Stomach smooth muscle (tissue), 2 donors: ENCODE data around the gene COL24A1.
"Not testable (repeated sequence)": the region's sequence is repeated elsewhere in the genome, so short reads cannot be mapped to it uniquely, and the experiment has no call there.

Source experiments
- H3K27ac ChIP-seq: one replicate; pipeline ENCODE4 v1.7.0; 2013; ENCODE audit warnings: mild to moderate bottlenecking, low read length, inconsistent platforms
- H3K27me3 ChIP-seq, 2 donors: one replicate each; pipeline ENCODE4 v1.7.0; 2013; ENCODE audit warnings: low read length in 2 of 2; ENCODE audit not compliant: insufficient read depth in 2 of 2, control insufficient read depth in 1 of 2
- H3K36me3 ChIP-seq, 2 donors: one replicate each; pipeline ENCODE4 v1.7.0; 2013; ENCODE audit warnings: low read length in 2 of 2; ENCODE audit not compliant: control insufficient read depth in 2 of 2, insufficient read depth in 2 of 2
- H3K4me1 ChIP-seq: one replicate; pipeline ENCODE4 v1.7.0; 2013; ENCODE audit warnings: low read length; ENCODE audit not compliant: control insufficient read depth, insufficient read depth
- H3K4me3 ChIP-seq, 2 donors: one replicate each; pipeline ENCODE4 v1.7.0; 2013; ENCODE audit warnings: low read length in 2 of 2
- H3K9ac ChIP-seq, 2 donors: one replicate each; pipeline ENCODE4 v1.7.0; 2013; ENCODE audit warnings: low read length in 2 of 2, mild to moderate bottlenecking in 1 of 2
- H3K9me3 ChIP-seq, 2 donors: one replicate each; pipeline ENCODE4 v1.7.0; 2013; ENCODE audit warnings: low read length in 2 of 2; ENCODE audit not compliant: control insufficient read depth in 2 of 2
- donor health status: healthy.
- donor health status: Pancreatic carcinoma.

COL24A1 gene

DNA sequence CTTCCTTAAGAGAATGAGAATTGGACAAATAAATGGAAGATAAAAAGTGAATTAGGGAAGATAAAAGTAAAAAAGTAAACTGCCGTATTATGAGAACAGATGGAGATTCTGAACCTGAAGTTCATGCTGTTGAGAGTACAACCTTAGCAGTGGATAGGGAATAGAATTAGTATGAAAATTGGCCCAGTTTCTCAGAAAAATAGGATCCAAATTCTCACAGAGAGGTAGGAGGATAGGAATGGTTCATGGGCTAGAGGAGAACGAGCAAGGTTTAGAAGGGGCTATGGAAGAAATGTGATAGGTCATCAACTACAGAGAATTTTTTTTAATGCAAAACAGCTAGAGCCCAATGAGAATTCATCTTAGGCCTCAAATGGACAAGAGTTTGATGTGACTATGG, 42.3 kb downstream of the COL24A1 start:
- no peak overlapping the region for H3K4me3 ChIP-seq
- H3K4me1 ChIP-seq: no peaks in the 10 kb centered on the region
- H3K9me3 ChIP-seq: no peaks in the 10 kb centered on the region
- H3K27me3 ChIP-seq: no peaks in the 10 kb centered on the region
- H3K27ac ChIP-seq: no peak overlapping the region
- no peak overlapping the region for H3K9ac ChIP-seq
- no peaks in the 10 kb centered on the region for H3K36me3 ChIP-seq

DNA sequence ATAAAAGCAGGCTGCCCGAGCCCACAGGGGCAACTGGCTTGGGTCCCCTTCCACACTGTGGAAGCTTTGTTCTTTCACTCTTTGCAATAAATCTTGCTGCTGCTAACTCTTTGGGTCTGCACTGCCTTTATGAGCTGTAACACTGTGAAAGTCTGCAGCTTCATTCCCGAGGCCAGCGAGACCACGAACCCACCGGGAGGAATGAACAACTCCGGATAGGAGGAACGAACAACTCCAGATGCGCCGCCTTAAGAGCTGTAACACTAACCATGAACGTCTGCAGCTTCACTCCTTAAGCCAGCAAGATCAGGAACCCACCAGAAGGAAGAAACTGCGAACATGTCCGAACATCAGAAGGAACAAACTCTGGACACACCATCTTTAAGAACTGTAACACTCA, 45.0 kb downstream of the COL24A1 start:
- H3K27ac ChIP-seq, H3K4me3 ChIP-seq, H3K9ac ChIP-seq, H3K27me3 ChIP-seq, H3K36me3 ChIP-seq, H3K9me3 ChIP-seq, H3K4me1 ChIP-seq: not testable (repeated sequence)

GRCh38 chr1:86110451-86111129, 46.0 kb downstream of the COL24A1 start:
- Histone ChIP-seq H3K9me3 (no peaks in the 10 kb centered on the region), H3K4me3 (no peak overlapping the region), H3K9ac (no peak overlapping the region), H3K36me3 (no peaks in the 10 kb centered on the region), H3K27ac (no peak overlapping the region), H3K27me3 (no peaks in the 10 kb centered on the region), H3K4me1 (no peaks in the 10 kb centered on the region)

- Histone ChIP-seq H3K9me3 (no peaks in the 10 kb centered on the region), H3K4me3 (no peak overlapping the region), H3K27me3 (no peaks in the 10 kb centered on the region), H3K27ac (no peak overlapping the region), H3K4me1 (no peaks in the 10 kb centered on the region), H3K9ac (no peak overlapping the region), H3K36me3 (peaks cover 0 to 3% of the 10 kb centered on the region in 2 donors)
These were observed 51.1 kb downstream of the COL24A1 start for GRCh38 chr1:86105533-86105866.

DNA sequence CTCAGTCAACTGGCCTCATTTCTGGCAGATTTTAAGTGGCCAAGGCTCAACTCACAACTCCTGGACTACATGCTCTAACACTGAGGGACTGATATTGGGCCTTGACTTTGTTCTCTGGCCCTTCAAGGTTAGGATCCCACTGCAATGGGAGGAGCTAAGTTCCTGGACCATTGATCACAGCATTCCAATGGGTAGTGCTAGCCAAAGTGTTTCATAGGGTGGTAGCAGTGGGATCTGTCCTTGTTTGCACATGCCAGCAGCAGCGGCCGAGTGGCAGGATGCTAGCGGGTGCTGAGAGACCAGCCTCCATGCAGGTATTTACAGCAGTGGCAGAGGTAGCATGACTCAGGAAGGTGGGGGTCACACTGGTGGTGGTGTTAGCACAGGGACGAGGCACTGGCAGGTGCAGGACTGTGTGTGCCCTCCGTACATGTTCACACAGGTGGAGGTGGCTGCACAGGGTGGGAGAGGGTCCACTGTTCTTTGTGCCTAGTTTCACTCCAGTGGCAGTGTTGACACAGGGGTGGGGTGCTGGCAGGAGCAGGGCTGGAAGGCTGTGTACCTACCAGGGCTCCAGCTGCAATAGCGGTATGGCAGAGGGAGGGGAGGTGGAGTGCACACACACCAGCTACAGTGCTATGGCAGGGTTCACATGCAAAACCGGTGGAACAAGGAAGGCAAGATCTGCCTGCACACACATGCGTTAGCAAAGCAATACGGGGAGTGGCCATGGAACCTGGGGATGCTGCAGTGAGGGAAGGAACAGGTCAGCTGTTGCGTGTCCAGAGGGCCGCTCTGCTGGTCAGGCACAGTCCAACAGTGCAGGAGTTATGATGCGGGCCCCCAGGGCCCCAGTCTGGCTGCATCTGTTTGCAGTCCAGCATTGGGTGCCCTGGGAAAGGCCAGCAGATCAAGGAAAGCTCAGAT, 51.7 kb downstream of the COL24A1 start:
- H3K36me3 ChIP-seq: peaks cover 0 to 3% of the 10 kb centered on the region in 2 donors
- no peaks in the 10 kb centered on the region for H3K27me3 ChIP-seq
- no peak overlapping the region for H3K27ac ChIP-seq
- H3K9ac ChIP-seq: no peak overlapping the region
- H3K9me3 ChIP-seq: no peaks in the 10 kb centered on the region
- no peak overlapping the region for H3K4me3 ChIP-seq
- H3K4me1 ChIP-seq: no peaks in the 10 kb centered on the region

- peaks cover 0 to 3% of the 10 kb centered on the region in 2 donors for H3K36me3 ChIP-seq
- no peak overlapping the region for H3K9ac ChIP-seq
These were observed 55.0 kb downstream of the COL24A1 start for GRCh38 chr1:86101616-86102015.

DNA sequence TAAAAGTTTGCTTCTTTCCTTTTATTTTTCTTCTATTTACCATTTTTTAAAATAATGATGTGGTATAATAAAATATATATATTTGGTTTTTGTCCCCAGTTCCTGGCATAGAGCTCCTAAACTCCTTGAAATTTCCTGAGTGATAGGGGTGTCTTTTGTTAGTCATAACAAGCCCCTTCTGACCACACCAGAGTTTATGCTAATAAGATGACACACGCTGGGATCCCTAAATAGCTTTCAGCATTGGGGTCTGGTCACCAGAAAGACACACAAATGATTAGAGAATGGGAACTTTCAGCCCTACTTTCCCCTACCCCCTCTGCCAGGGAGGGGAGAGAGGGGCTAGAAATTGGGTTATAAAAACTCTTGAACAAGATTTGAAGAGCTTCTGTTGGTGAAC, 56.2 kb downstream of the COL24A1 start:
- H3K27ac ChIP-seq: no peak overlapping the region
- no peak overlapping the region for H3K9ac ChIP-seq
- no peak overlapping the region for H3K4me3 ChIP-seq

More at GRCh38 chr1:86101616-86102015, 55.0 kb downstream of the COL24A1 start:
- Histone ChIP-seq H3K27me3 (no peaks in the 10 kb centered on the region), H3K27ac (no peak overlapping the region), H3K9me3 (no peaks in the 10 kb centered on the region), H3K4me3 (no peak overlapping the region), H3K4me1 (no peaks in the 10 kb centered on the region)

GRCh38 chr1:86089765-86090164, 66.8 kb downstream of the COL24A1 start:
- Histone ChIP-seq H3K4me1 (no peaks in the 10 kb centered on the region), H3K27me3 (no peaks in the 10 kb centered on the region), H3K4me3 (no peak overlapping the region), H3K9me3 (no peaks in the 10 kb centered on the region), H3K27ac (no peak overlapping the region), H3K36me3 (no peaks in the 10 kb centered on the region), H3K9ac (no peak overlapping the region)

More for the DNA sequence above, 56.2 kb downstream of the COL24A1 start:
- peaks cover 0 to 3% of the 10 kb centered on the region in 2 donors for H3K36me3 ChIP-seq
- H3K9me3 ChIP-seq: no peaks in the 10 kb centered on the region
- no peaks in the 10 kb centered on the region for H3K27me3 ChIP-seq
- H3K4me1 ChIP-seq: no peaks in the 10 kb centered on the region

- Histone ChIP-seq H3K9me3 (no peaks in the 10 kb centered on the region), H3K9ac (no peak overlapping the region), H3K4me1 (no peaks in the 10 kb centered on the region), H3K27me3 (no peaks in the 10 kb centered on the region), H3K36me3 (no peaks in the 10 kb centered on the region), H3K27ac (no peak overlapping the region), H3K4me3 (no peak overlapping the region)
These were observed 70.7 kb downstream of the COL24A1 start for GRCh38 chr1:86085741-86086409.

DNA sequence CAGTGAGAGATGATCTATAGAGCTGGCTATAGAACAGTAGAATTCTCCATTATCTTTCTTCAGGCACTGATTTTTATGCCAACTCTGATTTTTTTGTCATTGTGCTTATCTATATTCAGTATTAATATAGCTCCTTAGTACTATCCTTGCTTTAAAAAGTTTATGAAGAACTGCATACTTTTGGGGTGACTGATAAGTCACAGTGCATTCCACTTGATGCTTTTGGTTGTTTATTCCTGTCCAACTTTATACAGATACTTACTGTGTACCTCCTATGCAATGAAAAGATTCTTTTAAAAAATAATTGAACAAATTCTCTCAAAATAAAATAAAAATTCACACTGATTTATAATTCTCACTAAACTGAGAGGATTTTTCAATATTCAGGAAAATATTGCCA, 71.6 kb downstream of the COL24A1 start:
- H3K9ac ChIP-seq: no peak overlapping the region
- H3K36me3 ChIP-seq: no peaks in the 10 kb centered on the region
- no peak overlapping the region for H3K4me3 ChIP-seq
- H3K27ac ChIP-seq: no peak overlapping the region
- no peaks in the 10 kb centered on the region for H3K4me1 ChIP-seq
- H3K27me3 ChIP-seq: no peaks in the 10 kb centered on the region
- H3K9me3 ChIP-seq: no peaks in the 10 kb centered on the region
